B cell (primary cell): ENCODE measurements around the gene PCK2.

Source experiments
- EZH2 ChIP-seq: IDR thresholded peaks from 2 replicates; pipeline ENCODE4 v1.6.1; 2012; ENCODE audit warnings: borderline replicate concordance, low read depth, mild to moderate bottlenecking, moderate library complexity, low read length; ENCODE audit not compliant: insufficient read depth, poor library complexity, severe bottlenecking
- TF ChIP-seq, protein P1 (sequence below): fragments of 200-600 bp; IDR thresholded peaks from one replicate; pipeline ENCODE4 v1.8.0; 2022; ENCODE audit warnings: antibody characterized with exemption, mild to moderate bottlenecking

DNA sequence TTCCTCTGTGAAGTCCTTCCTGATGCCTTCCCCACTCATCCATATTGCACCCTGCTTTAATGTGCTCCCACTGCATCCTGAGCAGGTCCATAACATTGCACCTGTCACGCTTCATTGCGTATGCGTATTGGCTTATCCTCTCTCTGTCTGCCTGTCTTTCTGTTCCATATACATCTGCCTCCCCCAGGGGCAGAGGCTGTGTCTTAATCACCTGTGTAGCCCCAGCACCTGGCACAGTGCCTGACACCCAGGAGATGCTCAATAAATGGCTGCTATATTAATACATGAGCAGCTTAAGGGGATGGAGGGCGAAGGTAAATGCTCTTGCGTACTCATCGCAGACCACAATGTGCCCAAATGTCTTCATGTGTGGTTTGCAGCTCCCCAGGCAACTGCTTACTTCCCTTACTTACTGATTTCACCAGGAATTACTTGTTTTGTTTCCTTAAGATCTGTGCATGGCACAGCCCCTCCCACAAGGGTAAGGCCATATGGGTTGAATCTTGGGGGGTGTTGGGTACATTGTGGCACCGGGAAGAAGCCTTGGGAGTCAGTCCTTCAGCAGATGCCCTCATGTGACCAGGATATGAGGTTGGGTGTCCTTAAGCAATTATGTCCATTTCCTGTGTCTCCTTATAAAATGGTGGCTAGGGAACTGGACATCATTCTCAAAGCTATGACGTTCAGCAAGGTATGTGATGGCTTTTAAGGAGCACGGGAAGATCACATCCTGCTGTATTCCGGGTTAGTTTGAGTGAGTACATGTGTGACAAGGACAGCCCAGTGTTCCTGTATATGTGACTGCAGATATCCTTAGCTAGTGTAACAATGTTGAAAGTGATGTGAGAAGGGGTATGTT is 23.6 kb upstream of the PCK2 start:
- TF ChIP-seq, protein P1, sequence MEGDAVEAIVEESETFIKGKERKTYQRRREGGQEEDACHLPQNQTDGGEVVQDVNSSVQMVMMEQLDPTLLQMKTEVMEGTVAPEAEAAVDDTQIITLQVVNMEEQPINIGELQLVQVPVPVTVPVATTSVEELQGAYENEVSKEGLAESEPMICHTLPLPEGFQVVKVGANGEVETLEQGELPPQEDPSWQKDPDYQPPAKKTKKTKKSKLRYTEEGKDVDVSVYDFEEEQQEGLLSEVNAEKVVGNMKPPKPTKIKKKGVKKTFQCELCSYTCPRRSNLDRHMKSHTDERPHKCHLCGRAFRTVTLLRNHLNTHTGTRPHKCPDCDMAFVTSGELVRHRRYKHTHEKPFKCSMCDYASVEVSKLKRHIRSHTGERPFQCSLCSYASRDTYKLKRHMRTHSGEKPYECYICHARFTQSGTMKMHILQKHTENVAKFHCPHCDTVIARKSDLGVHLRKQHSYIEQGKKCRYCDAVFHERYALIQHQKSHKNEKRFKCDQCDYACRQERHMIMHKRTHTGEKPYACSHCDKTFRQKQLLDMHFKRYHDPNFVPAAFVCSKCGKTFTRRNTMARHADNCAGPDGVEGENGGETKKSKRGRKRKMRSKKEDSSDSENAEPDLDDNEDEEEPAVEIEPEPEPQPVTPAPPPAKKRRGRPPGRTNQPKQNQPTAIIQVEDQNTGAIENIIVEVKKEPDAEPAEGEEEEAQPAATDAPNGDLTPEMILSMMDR, result no peak
- TF ChIP-seq EZH2, result no peak
